NK-92 (cell line): Measurements from ENCODE around the gene ESR2.
"Not testable (repeated sequence)": the region's sequence is repeated elsewhere in the genome, so short reads cannot be mapped to it uniquely, and the experiment has no call there.

ENCODE experiments used
- DNase-seq: peaks from one replicate; lab custom pipeline; 2025; ENCODE audit not compliant: unreplicated experiment; lab: John Stamatoyannopoulos, UW

Gene ESR2

GRCh38 chr14:64293976-64294671 lies at the start of gene ESR2:
ESR2 (minus strand) TSS chr14:64294371; CDS start chr14:64282985, 11,386 bp downstream.
- DNase-seq: no peak

- no peak for DNase-seq
Measured at GRCh38 chr14:64340560-64341196, 46.5 kb upstream of the ESR2 start.

GRCh38 chr14:64338616-64339316 lies 44.6 kb upstream of the ESR2 start:
- DNase-seq: peak; percentile 48

- DNase-seq: no peak
Measured at GRCh38 chr14:64337888-64338615, 43.9 kb upstream of the ESR2 start.

GRCh38 chr14:64329149-64329548 lies 35.0 kb upstream of the ESR2 start:
- DNase-seq: no peak

GRCh38 chr14:64326502-64326901 lies 32.3 kb upstream of the ESR2 start:
- no peak for DNase-seq

- DNase-seq: no peak
Measured at GRCh38 chr14:64324895-64325294, 30.7 kb upstream of the ESR2 start.

- DNase-seq: no peak
Measured at GRCh38 chr14:64324461-64324860, 30.3 kb upstream of the ESR2 start.

GRCh38 chr14:64320362-64320761 lies 26.2 kb upstream of the ESR2 start:
- not testable (repeated sequence) for DNase-seq

- not testable (repeated sequence) for DNase-seq
Measured at GRCh38 chr14:64318695-64319094, 24.5 kb upstream of the ESR2 start.

- no peak for DNase-seq
Measured at GRCh38 chr14:64303471-64303917, 9.3 kb upstream of the ESR2 start.

- no peak for DNase-seq
Measured at GRCh38 chr14:64298773-64299172, 4.6 kb upstream of the ESR2 start.

GRCh38 chr14:64296561-64296960 lies 2.4 kb upstream of the ESR2 start:
- no peak for DNase-seq

- DNase-seq: no peak
Measured at GRCh38 chr14:64294672-64295413, 672 bp upstream of the ESR2 start.

- DNase-seq: no peak
Measured at GRCh38 chr14:64292197-64292596, 2.0 kb downstream of the ESR2 start.

- DNase-seq: no peak
Measured at GRCh38 chr14:64289571-64289970, 4.6 kb downstream of the ESR2 start.

GRCh38 chr14:64281805-64282204 lies 12.4 kb downstream of the ESR2 start:
- DNase-seq: no peak

GRCh38 chr14:64279704-64280668 lies 14.2 kb downstream of the ESR2 start:
- no peak for DNase-seq

GRCh38 chr14:64278458-64278857 lies 15.7 kb downstream of the ESR2 start:
- DNase-seq: no peak

- DNase-seq: no peak
Measured at GRCh38 chr14:64272019-64272418, 22.2 kb downstream of the ESR2 start.
